AML-193 (cell line): ENCODE results near the gene STARD13.

ENCODE experiments used
- DNase-seq, 2 experiments: peaks; one replicate each; lab custom pipeline; 2025; lab: John Stamatoyannopoulos, UW

The STARD13 gene

GRCh38 chr13:33277946-33278345, 7.6 kb downstream of the STARD13 start:
- no peak for DNase-seq

- DNase-seq = no peak
Measured at GRCh38 chr13:33277037-33277740, 8.4 kb downstream of the STARD13 start.

DNA sequence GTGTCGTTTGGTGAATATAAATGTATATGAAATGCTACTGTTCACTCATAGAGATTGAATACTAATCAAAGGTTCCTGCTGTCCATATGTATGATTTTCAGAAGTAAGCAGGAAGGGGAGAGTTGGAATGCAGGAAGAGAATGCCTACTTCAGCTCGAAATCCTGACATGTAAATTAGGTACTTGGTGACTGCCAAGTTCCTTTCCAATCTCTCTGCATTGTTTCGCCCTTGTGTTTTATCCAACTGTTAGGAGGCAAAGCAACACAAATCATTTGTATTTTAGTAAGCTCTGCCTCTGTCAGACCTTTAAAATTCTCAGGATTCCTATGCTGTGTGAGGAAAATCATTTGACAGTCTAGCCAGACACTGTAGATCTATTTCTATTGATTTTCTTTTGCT, 9.0 kb downstream of the STARD13 start:
- DNase-seq = no peak

GRCh38 chr13:33275916-33276315, 9.6 kb downstream of the STARD13 start:
- DNase-seq = no peak

DNA sequence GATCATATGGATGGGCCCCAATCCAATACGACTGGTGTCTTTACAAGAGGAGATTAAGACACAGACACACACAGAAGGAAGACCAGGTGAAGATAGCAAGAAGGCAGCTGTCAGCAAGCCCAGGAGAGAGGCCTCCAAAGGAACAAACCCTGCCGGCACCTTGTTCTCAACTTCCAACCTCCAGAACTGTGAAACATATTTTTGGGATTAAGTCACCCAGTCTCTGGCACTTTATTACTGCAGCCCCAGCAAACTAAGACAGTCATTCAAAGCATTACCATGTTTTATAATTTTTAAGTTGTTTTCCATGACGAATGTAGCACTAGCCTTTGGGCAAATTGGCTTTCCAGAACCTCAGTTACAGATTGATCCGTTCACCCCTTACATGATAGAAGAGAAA, 11.3 kb downstream of the STARD13 start:
- DNase-seq = no peak

DNA sequence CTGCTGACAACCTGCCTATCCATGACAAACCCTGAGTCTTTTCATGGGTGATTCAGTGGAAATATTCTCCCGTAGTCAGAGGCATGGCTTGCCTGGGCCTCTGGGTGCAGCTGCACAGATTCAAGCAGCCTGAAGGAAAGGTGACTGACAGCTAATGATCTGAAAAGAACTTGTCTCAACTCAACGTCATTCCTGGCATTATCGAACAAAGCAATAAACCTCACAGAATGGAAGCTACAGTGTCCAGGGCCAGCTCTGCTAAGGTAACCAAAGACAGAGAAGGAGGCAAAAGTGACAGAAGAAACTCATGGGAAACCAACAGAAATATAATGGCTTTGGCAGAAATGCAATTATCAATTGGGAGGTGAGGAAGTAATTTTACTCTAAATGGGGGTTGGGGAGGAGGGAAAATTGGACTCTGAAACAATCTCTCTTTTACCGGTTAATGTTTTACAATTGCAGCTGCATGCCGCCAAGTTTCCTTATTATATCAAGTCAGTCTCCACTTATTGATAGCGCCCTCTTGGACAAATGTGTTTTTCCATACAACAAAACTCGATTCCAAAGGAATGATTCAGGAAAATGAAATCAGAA, 12.9 kb downstream of the STARD13 start:
- no peak for DNase-seq

DNA sequence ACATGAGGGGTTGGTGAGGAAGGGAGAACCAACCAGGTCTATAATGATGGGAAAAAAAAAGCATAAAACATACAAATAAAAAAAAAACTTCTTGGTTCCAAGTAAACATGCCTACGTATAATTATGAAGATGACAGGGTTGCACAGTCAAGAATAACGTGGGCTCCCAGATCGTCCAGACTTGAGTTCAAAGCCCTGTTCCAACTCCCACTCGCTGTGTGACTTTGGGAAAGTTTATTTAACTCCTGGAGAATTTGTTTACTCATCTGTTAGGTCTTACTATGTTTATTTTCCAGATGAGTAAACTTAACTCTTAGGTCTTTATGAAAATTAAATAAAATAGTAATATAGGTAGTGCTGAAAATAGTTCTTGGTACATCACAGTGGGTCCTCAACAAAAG, 13.8 kb downstream of the STARD13 start:
- no peak for DNase-seq

GRCh38 chr13:33270895-33271538, 14.5 kb downstream of the STARD13 start:
- DNase-seq = no peak

- DNase-seq = no peak
Measured at GRCh38 chr13:33265607-33266006, 19.9 kb downstream of the STARD13 start.

- DNase-seq = no peak
Measured at GRCh38 chr13:33265133-33265532, 20.4 kb downstream of the STARD13 start.

- no peak for DNase-seq
Measured at GRCh38 chr13:33264620-33264978, 21.0 kb downstream of the STARD13 start.

DNA sequence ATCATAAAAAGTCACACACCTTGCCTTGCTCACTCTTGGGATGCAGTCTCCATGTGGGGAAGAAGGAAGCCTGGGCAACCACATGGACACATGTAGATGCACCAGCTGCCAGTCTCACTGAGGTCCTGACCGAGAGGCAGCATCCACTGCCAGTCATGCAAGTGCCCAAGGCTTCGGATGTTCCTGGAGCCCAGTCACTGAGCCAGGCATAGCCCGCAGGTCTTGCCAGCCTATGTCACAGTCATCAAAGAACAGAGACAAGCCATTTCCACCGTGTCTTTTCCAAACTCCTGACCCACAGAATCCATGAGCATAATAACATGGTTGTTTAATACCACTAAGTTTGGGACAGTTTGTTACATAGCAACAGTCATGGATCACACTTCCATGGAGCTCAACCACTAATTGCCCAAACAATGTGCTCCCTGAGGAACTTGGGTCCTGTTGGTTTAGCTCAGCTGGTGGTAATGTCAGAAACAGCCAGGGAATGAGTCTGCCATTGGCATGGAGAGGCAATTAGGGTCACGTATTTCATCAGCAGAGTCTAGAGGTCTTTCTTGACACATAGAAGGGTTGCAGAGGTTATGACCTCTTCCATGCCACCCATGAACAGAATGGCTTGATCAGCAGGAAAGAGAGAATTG, 21.5 kb downstream of the STARD13 start:
- no peak for DNase-seq

DNA sequence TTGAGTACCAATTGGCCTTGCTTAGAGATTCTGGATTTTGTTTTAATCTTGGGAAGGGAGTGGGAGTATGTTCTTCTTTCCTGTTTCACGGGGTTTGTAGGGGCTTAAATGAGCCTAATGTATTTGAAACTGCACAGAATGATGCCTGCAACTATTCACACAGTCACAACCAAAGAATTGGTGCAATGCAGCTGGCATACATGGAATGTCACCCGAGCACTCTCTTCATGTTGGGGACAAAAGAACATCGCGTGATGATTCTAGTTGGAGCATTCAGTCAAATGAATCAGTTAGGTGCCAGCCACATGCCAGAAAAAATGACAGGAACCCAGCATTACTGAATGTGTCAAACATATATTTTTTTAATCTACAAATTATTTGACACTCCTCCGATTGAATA, 22.1 kb downstream of the STARD13 start:
- DNase-seq = no peak

DNA sequence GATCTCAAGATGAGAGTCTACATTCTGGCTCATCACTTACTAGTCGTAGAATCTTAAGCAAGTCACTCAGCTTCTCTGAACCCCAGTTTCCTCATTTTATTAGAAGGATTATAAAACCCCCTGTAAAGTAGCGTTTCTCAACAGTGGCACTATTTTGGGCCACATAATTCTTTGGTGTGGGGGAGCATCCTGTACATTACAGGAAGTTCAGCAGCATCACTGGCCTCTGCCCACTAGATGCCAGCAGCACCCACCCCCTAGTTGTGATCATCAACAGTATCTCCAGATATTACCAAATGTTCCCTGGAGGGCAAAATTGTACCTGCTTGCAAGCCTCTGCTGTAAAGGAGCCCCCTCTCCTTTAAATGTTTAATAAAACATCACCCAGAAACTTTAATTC, 22.6 kb downstream of the STARD13 start:
- DNase-seq = peak; percentile 63 to 79

- no peak for DNase-seq
Measured at GRCh38 chr13:33262594-33262993, 23.0 kb downstream of the STARD13 start.

DNA sequence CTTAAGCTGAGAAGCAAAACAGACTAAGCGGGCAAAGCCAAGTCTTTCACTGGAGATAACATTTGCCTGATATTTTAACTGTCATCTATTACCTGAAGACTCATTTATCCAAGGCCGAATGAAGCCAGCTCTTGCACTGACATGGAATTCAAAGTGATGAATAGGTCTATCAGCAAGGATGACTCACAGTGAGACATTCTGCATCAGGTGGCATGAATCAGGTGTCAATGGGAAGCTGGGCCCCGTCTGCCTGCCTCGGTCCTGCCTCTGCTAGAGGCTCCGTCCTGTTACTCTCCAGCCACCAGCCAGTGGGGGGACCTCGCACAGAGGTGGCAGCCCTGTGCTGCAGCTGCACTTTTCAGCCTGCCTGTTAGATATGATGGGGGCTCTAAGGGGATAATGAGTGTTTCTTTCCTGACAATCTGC, 23.5 kb downstream of the STARD13 start:
- no peak for DNase-seq

- no peak for DNase-seq
Measured at GRCh38 chr13:33261387-33262061, 24.0 kb downstream of the STARD13 start.

GRCh38 chr13:33260168-33261098, 25.1 kb downstream of the STARD13 start:
- no peak for DNase-seq

DNA sequence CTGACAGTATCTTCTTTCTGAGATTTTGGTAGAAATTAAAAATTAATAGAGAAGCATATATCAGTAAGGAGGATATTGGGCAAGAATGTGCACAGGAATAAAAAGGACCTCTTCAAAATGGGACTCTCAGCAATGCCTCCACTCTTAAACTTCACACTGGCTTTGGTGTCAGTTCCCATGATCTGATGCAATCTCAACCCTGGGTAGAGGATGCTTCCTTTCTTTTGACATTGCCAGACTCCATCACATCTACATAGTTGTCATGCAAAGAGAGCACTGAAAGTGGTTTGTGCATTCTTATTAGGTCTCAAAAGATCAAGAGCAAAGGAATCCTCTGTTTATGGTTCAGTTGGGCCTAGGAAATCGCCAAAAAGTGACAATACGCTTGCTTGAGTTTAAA, 26.3 kb downstream of the STARD13 start:
- DNase-seq = no peak

GRCh38 chr13:33258808-33259193, 26.8 kb downstream of the STARD13 start:
- no peak for DNase-seq
